Panc1 (cell line): ENCODE data around the gene CHSY1. TPM values are rescaled to one million over a fixed set of nuclear protein-coding genes. Genes with fewer than 3 reads are reported as not detected.

Experiments used
- ATAC-seq: fragments of 200-7000 bp; cut with Tn5 transposase; 2 replicates; pipeline ENCODE4 v1.9.1; 2020; ENCODE audit warnings: mild to moderate bottlenecking, moderate library complexity
- BruUV-seq: library from RNA; stranded (reverse); fragments of 400-500 nt; replicated peaks from 2 replicates; lab custom pipeline; 2021; lab: Mats Ljungman, UMichigan
- CTCF ChIA-PET: fragments of 300-600 bp; sonication (Branson Sonifier 250); formaldehyde crosslinking; loops from one replicate; lab custom pipeline; 2022; ENCODE audit warnings: antibody characterized with exemption; lab: Charles Lee
- POLR2A ChIA-PET: fragments of 300-600 bp; sonication (Branson Sonifier 250); formaldehyde crosslinking; loops from one replicate; lab custom pipeline; 2022; ENCODE audit warnings: antibody characterized with exemption; lab: Charles Lee
- DNase-seq: peaks from one replicate; pipeline ENCODE4 v3.0.0-alpha.2; 2010; ENCODE audit warnings: low read depth, low spot score
- H3K27ac ChIP-seq: 2 replicates; pipeline ENCODE4 v1.5.1; 2011; ENCODE audit warnings: mild to moderate bottlenecking, low read length, inconsistent platforms
- H3K27me3 ChIP-seq: fragments of 200-500 bp; sonication (Bioruptor generic); 2 replicates; pipeline ENCODE4 v1.6.0; 2014; ENCODE audit warnings: low read length, inconsistent platforms; ENCODE audit not compliant: control insufficient read depth, insufficient read depth
- H3K36me3 ChIP-seq: fragments of 200-500 bp; sonication (Bioruptor generic); 2 replicates; pipeline ENCODE4 v1.5.1; 2014; ENCODE audit warnings: inconsistent platforms, mild to moderate bottlenecking, low read length, moderate library complexity; ENCODE audit not compliant: control insufficient read depth, insufficient read depth
- H3K4me1 ChIP-seq: 2 replicates; pipeline ENCODE4 v1.5.1; 2011; ENCODE audit warnings: inconsistent platforms, mild to moderate bottlenecking, low read length, moderate library complexity; ENCODE audit not compliant: control insufficient read depth, insufficient read depth
- H3K4me3 ChIP-seq, 2 experiments: 2 replicates each; pipeline ENCODE4 v1.5.1; 2011 to 2012; ENCODE audit warnings: low read depth in 2 of 2, low read length in 2 of 2, mild to moderate bottlenecking in 2 of 2, inconsistent platforms in 1 of 2, moderate library complexity in 1 of 2
- H3K9me3 ChIP-seq: fragments of 200-500 bp; sonication (Bioruptor generic); 2 replicates; pipeline ENCODE4 v1.5.1; 2014; ENCODE audit warnings: low read depth, mild to moderate bottlenecking, inconsistent platforms, low read length, moderate library complexity; ENCODE audit not compliant: control insufficient read depth, insufficient read depth
- CTCF ChIP-seq: fragments of 450-650 bp; IDR thresholded peaks from 2 replicates; pipeline ENCODE4 v1.5.1; 2017; ENCODE audit warnings: mild to moderate bottlenecking
- POLR2AphosphoS5 ChIP-seq: IDR thresholded peaks from 2 replicates; pipeline ENCODE4 v1.6.1; 2012; ENCODE audit warnings: mild to moderate bottlenecking, low read depth, low read length, moderate library complexity
- REST ChIP-seq, 2 experiments: IDR thresholded peaks; 2 replicates each; pipeline ENCODE4 v1.6.1; 2011 to 2012; ENCODE audit warnings: low read depth in 2 of 2, control low read depth in 1 of 2, low read length in 1 of 2, mild to moderate bottlenecking in 1 of 2, moderate library complexity in 1 of 2; ENCODE audit not compliant: insufficient read depth in 1 of 2
- SIN3A ChIP-seq: IDR thresholded peaks from 2 replicates; pipeline ENCODE4 v1.6.1; 2012; ENCODE audit warnings: low read depth, mild to moderate bottlenecking, low read length, moderate library complexity, borderline replicate concordance; ENCODE audit not compliant: insufficient read depth
- TCF7L2 ChIP-seq: IDR thresholded peaks from 2 replicates; pipeline ENCODE4 v1.6.1; 2011; ENCODE audit warnings: mild to moderate bottlenecking, low read depth, low read length, inconsistent platforms
- in situ Hi-C: cut with HindIII; loops from 2 replicates; pipeline ENCODE4 v1.10.0; 2016; ENCODE audit warnings: low sequenced_read_pairs, low pct_unique_long_range_greater_than_20kb
- intact Hi-C: fragments of 100-400 bp; cut with micrococcal nuclease; formaldehyde crosslinking; loops from one replicate; pipeline ENCODE4 v1.10.0; 2022; ENCODE audit not compliant: unreplicated experiment
- total RNA-seq: library from RNA; stranded (reverse); gene quantifications from one replicate; pipeline ENCODE4 v1.2.1, GENCODE V29; 2021; ENCODE audit not compliant: unreplicated experiment

The CHSY1 gene
- total RNA-seq, 1 experiment from 2014 or later, result 50.8 TPM

DNA sequence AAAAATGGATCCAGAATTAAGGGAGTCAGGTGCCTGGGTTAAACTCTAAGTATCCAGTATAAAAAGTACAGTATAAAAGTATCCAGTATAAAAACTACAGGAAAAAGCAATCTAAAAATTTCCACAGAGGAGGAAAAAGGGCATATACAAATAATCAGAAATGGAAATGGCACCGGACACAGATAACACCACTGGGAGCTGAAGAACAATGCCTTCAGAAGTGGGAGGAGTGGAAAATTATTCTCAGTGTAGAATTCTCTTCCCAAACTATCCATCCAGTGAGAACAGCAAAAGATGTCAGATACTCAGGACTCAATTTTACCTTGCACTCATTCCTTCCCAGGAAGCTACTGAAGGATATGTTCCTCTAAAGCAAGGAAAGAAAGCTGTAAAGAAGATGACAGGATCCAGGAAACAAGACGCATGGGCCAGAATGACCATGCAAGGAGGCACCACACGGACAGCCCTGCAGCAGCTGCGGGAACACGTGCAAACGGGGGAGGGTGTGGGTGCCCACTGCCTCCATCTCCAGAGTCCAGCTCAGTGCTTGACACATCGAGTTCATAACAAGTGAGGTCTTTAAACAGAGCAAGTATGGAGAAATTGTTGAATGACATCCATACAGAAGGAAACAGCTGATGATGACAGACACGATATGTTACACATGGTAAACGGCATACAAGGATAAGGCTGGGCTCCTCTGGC lies 68.5 kb downstream of the CHSY1 start:
- POLR2A ChIA-PET, result no interaction called here
- no peak overlapping the region for H3K4me3 ChIP-seq
- H3K36me3 ChIP-seq, result no peaks in the 10 kb centered on the region; the same call in 1 of the 2 replicates
- in situ Hi-C loops, result no loop called here
- TF ChIP-seq TCF7L2 (no peak), SIN3A (no peak), POLR2AphosphoS5 (no peak), REST (IDR thresholded peaks at IDR 0.05; ENCODE audit: insufficient read depth in 1 of 2, low read depth in 2 of 2, low read length in 1 of 2) (no peak), CTCF (no peak)
- DNase-seq (no peak), ATAC-seq (no peak)
- H3K27ac ChIP-seq, result peak overlapping the region; percentile 10; the same call in 1 of the 2 replicates
- intact Hi-C loops, result no loop called here
- CTCF ChIA-PET, result no interaction called here
- no TSS peak for BruUV-seq
- no peaks in the 10 kb centered on the region for H3K27me3 ChIP-seq
- H3K9me3 ChIP-seq, result no peaks in the 10 kb centered on the region
- peaks cover 31% of the 10 kb centered on the region for H3K4me1 ChIP-seq

DNA sequence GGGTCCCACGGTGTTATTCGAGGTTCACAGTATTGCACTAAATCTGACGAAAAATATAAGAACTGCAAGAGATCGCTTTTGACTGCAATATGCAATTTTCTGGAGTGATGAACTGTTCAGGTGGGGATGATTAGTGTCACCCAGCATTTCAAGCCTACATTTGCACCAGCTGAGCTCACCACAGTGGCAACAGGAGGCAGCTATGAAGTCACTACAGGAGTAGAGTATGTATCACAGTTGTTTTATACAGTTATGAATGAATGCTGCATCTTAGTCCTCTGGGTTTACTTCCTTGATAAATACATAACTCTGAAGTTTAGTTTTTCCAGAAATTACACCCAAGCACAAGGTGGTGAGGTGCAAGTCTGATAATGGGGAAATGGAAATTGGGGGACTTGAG lies 69.6 kb downstream of the CHSY1 start:
- intact Hi-C loops, result no loop called here
- ChIA-PET CTCF (no interaction called here), POLR2A (interaction anchor here (0.6 kb wide), 1 partner anchor 22 kb away, joined by 3 read pairs; no protein-coding TSS in a partner anchor)
- H3K4me3 ChIP-seq, result no peak overlapping the region
- no TSS peak for BruUV-seq
- in situ Hi-C loops, result no loop called here
- H3K27ac ChIP-seq, result no peak overlapping the region
- no peaks in the 10 kb centered on the region for H3K27me3 ChIP-seq
- peaks cover 22% of the 10 kb centered on the region for H3K4me1 ChIP-seq
- TF ChIP-seq TCF7L2 (no peak), SIN3A (no peak), POLR2AphosphoS5 (no peak), REST (IDR thresholded peaks at IDR 0.05; ENCODE audit: insufficient read depth in 1 of 2, low read depth in 2 of 2, low read length in 1 of 2) (no peak), CTCF (no peak)
- DNase-seq (no peak), ATAC-seq (no peak)
- no peaks in the 10 kb centered on the region; the same call in 1 of the 2 replicates for H3K36me3 ChIP-seq
- no peaks in the 10 kb centered on the region for H3K9me3 ChIP-seq
